ENCODE data around the gene DHH.

DNA sequence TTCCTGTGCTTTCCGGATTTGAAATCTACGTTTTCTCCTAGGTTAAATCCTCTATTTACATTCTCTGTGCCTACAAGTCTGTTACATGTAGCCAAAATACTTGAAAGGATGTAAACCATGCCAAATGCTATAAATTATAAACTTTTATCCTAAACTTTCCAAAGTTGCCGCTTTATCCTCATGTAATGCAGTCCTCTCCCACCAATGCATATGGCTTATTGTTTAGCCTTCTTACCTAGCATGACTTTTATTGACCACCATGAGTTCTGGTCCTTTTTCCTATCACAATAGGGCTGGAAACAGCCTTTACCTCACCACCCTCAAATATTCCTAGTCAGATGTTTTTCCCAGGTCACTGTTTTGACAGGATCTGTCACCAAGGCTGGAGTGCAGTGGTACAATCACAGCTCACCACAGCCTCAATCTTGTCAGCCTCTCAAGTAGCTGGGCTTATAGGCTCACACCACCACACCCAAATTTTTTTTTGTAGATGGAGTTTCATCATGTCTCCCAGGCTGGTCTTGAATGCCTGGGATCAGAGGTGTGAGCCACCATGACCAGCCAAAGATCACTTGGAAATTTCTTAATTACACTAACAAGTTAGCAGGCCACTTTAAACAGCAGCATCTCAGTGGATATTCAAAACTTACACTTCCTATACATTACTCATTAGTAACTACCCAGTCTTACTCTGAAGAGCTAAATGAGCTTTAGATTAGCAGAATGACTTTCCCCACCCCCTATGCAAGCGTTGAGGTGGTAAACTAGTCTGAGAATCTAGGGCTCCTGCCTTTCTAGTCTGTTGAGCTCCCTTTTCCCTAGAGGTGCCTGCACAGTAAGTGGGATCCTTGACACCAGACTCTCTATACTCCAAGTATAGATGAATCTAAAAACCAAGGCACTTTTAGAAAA is 32.5 kb upstream of the DHH start:
- TF ChIP-seq ZNF624 (tag by site-specific recombination; IDR thresholded peaks at IDR 0.05) (no peak), ZBTB8A (tag by site-specific recombination; IDR thresholded peaks at IDR 0.05) (no peak; the same call in 1 of the 2 replicates), ZNF175 (tag by site-specific recombination; IDR thresholded peaks at IDR 0.05) (no peak), KLF7 (tag by site-specific recombination; IDR thresholded peaks at IDR 0.05; ENCODE audit: borderline replicate concordance) (0 out of 2 replicates have a peak, but pooled peaks have one; percentile 56), ZXDB (tag by site-specific recombination; IDR thresholded peaks at IDR 0.05) (0 out of 2 replicates have a peak, but pooled peaks have one; percentile 25)
- TF ChIP-seq, protein P1, sequence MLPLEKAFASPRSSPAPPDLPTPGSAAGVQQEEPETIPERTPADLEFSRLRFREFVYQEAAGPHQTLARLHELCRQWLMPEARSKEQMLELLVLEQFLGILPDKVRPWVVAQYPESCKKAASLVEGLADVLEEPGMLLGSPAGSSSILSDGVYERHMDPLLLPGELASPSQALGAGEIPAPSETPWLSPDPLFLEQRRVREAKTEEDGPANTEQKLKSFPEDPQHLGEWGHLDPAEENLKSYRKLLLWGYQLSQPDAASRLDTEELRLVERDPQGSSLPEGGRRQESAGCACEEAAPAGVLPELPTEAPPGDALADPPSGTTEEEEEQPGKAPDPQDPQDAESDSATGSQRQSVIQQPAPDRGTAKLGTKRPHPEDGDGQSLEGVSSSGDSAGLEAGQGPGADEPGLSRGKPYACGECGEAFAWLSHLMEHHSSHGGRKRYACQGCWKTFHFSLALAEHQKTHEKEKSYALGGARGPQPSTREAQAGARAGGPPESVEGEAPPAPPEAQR (tag by site-specific recombination; IDR thresholded peaks at IDR 0.05) = no peak
- TF ChIP-seq, protein P2, sequence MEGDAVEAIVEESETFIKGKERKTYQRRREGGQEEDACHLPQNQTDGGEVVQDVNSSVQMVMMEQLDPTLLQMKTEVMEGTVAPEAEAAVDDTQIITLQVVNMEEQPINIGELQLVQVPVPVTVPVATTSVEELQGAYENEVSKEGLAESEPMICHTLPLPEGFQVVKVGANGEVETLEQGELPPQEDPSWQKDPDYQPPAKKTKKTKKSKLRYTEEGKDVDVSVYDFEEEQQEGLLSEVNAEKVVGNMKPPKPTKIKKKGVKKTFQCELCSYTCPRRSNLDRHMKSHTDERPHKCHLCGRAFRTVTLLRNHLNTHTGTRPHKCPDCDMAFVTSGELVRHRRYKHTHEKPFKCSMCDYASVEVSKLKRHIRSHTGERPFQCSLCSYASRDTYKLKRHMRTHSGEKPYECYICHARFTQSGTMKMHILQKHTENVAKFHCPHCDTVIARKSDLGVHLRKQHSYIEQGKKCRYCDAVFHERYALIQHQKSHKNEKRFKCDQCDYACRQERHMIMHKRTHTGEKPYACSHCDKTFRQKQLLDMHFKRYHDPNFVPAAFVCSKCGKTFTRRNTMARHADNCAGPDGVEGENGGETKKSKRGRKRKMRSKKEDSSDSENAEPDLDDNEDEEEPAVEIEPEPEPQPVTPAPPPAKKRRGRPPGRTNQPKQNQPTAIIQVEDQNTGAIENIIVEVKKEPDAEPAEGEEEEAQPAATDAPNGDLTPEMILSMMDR (tag by site-specific recombination; IDR thresholded peaks at IDR 0.05) = no peak
- TF ChIP-seq, protein P3, sequence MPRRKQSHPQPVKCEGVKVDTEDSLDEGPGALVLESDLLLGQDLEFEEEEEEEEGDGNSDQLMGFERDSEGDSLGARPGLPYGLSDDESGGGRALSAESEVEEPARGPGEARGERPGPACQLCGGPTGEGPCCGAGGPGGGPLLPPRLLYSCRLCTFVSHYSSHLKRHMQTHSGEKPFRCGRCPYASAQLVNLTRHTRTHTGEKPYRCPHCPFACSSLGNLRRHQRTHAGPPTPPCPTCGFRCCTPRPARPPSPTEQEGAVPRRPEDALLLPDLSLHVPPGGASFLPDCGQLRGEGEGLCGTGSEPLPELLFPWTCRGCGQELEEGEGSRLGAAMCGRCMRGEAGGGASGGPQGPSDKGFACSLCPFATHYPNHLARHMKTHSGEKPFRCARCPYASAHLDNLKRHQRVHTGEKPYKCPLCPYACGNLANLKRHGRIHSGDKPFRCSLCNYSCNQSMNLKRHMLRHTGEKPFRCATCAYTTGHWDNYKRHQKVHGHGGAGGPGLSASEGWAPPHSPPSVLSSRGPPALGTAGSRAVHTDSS (tag by site-specific recombination; IDR thresholded peaks at IDR 0.05) = no peak
- TF ChIP-seq, protein P4, sequence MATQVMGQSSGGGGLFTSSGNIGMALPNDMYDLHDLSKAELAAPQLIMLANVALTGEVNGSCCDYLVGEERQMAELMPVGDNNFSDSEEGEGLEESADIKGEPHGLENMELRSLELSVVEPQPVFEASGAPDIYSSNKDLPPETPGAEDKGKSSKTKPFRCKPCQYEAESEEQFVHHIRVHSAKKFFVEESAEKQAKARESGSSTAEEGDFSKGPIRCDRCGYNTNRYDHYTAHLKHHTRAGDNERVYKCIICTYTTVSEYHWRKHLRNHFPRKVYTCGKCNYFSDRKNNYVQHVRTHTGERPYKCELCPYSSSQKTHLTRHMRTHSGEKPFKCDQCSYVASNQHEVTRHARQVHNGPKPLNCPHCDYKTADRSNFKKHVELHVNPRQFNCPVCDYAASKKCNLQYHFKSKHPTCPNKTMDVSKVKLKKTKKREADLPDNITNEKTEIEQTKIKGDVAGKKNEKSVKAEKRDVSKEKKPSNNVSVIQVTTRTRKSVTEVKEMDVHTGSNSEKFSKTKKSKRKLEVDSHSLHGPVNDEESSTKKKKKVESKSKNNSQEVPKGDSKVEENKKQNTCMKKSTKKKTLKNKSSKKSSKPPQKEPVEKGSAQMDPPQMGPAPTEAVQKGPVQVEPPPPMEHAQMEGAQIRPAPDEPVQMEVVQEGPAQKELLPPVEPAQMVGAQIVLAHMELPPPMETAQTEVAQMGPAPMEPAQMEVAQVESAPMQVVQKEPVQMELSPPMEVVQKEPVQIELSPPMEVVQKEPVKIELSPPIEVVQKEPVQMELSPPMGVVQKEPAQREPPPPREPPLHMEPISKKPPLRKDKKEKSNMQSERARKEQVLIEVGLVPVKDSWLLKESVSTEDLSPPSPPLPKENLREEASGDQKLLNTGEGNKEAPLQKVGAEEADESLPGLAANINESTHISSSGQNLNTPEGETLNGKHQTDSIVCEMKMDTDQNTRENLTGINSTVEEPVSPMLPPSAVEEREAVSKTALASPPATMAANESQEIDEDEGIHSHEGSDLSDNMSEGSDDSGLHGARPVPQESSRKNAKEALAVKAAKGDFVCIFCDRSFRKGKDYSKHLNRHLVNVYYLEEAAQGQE (tag by site-specific recombination; IDR thresholded peaks at IDR 0.05) = no peak
- TF ChIP-seq, protein P5, sequence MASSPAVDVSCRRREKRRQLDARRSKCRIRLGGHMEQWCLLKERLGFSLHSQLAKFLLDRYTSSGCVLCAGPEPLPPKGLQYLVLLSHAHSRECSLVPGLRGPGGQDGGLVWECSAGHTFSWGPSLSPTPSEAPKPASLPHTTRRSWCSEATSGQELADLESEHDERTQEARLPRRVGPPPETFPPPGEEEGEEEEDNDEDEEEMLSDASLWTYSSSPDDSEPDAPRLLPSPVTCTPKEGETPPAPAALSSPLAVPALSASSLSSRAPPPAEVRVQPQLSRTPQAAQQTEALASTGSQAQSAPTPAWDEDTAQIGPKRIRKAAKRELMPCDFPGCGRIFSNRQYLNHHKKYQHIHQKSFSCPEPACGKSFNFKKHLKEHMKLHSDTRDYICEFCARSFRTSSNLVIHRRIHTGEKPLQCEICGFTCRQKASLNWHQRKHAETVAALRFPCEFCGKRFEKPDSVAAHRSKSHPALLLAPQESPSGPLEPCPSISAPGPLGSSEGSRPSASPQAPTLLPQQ (tag by site-specific recombination; IDR thresholded peaks at IDR 0.05) = no peak
- TF ChIP-seq, protein P6, sequence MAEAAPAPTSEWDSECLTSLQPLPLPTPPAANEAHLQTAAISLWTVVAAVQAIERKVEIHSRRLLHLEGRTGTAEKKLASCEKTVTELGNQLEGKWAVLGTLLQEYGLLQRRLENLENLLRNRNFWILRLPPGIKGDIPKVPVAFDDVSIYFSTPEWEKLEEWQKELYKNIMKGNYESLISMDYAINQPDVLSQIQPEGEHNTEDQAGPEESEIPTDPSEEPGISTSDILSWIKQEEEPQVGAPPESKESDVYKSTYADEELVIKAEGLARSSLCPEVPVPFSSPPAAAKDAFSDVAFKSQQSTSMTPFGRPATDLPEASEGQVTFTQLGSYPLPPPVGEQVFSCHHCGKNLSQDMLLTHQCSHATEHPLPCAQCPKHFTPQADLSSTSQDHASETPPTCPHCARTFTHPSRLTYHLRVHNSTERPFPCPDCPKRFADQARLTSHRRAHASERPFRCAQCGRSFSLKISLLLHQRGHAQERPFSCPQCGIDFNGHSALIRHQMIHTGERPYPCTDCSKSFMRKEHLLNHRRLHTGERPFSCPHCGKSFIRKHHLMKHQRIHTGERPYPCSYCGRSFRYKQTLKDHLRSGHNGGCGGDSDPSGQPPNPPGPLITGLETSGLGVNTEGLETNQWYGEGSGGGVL (tag by site-specific recombination; IDR thresholded peaks at IDR 0.05) = no peak
